Bone marrow (tissue), 2 donors: ENCODE data around the gene LNX1.

Source experiments
- DNase-seq, 2 donors: peaks; one replicate each; lab custom pipeline; 2025; lab: John Stamatoyannopoulos, UW

The LNX1 gene

GRCh38 chr4:53534684-53535083 is 56.6 kb downstream of the LNX1 start:
- no peak for DNase-seq

DNA sequence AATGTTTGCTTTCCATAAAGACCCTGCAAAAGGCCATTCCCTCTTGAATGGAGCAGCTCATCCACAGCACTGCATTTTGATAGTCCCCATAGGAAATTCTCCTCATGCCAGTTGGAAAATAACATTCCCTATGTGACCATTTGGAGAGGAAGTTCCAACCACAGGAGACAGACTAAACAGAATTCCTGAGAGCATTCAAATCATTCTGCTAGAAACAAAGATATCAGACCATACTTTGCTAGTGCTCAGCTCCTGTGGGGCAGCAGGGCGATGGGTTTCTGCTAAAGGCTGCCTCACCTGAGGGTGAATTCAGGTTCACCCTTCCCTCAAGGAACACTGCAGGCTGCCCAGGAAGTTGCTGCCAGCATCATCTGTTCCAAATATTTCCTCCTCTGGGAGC is 58.8 kb downstream of the LNX1 start:
- DNase-seq = no peak

GRCh38 chr4:53531585-53532224 is 59.6 kb downstream of the LNX1 start:
- no peak for DNase-seq

DNA sequence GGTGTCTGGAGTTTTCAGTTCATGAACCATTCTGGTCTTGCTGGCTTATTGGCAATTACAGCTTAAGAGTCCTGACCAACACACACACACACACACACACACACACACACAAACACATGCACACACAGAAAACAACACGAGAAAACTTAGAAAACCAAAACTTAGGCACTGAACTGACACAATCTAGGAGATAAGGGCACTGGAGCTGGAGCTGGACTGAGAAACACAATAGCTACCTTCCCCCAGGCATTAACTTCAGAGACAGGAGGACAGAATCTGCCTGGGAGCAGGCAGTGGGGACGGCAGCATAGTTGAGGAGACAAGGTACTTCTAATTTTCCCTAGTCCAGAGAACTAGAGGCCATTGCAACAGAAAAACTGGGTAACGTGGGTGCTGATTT is 62.3 kb downstream of the LNX1 start:
- no peak for DNase-seq

DNA sequence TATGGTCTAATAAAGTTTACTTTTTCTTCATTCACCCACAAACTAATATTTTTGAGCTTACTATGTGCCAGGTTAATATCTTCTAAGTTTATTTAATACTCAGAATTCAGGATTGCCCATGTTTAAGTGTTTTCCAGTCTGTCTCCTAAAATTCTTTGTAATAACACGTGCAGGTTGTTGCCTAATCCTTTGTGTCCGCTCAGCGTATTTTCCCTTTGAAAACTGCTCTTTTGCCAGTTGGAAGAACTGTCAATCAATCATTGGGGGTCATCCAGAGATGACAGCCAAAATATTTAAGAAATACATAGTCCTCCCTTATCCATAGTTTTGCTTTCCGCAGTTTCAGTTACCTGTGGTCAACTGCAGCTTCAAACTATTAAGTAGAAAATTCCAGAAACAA is 63.4 kb downstream of the LNX1 start:
- DNase-seq = no peak

DNA sequence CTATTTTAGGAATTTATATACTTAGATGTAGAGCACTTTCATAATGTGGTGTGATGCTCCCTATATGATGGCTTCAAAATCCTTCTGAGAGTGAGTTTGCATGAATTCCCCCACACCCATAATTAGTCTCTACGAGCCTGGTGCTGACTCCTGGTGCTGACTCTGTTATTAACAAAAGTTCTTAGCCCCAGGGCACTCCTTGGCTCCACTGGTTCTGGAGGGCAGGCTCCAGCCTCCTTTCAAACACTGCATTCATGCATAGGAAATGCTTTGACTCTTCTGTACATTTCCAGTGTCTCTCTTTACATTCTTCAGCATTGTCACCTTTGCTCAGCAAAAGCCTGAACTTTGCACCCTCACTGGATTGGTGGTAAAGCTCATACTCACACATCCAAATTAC is 64.0 kb downstream of the LNX1 start:
- DNase-seq = no peak

DNA sequence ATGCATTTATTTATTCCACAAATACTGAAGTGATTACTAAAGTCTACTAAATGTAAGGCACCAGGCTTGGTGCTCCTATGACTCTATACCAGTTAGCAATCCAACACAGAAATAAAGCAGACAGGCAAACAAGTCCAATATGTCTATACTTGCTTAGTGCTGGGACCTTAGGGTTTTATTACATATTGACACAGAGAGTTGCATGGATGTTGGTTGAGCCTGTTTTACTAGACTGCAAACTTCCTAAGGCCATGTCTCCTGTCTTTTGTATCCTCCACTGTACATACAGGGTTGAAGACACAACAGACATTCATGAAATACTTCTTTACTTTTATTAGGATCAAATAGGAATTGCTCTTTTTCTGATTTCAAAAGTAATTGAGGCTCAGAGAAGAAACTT is 69.0 kb downstream of the LNX1 start:
- DNase-seq = no peak

DNA sequence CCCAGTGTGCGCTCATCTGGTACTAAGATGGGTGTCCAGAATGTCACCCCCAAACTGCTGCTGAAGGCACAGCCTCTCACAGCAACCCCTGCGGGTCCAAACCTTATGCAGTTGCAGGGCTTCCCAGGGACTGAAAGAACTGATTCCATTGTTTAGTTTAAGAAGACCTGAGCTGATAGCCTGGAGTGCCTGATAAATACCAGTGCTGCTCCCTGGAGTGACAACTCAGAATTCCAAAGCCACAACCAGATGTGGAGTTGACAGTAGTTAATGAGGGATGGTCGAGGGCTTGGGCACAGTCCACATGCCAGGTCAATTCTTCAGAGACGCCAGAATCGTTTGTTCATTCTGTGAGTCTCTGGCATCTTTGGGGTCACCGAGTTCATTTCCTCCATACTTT is 71.2 kb downstream of the LNX1 start:
- DNase-seq = no peak

- no peak for DNase-seq
Observed at GRCh38 chr4:53518807-53519206, 72.5 kb downstream of the LNX1 start.

GRCh38 chr4:53515076-53515475 is 76.2 kb downstream of the LNX1 start:
- no peak for DNase-seq

- no peak for DNase-seq
Observed at GRCh38 chr4:53514509-53514908, 76.8 kb downstream of the LNX1 start.

DNA sequence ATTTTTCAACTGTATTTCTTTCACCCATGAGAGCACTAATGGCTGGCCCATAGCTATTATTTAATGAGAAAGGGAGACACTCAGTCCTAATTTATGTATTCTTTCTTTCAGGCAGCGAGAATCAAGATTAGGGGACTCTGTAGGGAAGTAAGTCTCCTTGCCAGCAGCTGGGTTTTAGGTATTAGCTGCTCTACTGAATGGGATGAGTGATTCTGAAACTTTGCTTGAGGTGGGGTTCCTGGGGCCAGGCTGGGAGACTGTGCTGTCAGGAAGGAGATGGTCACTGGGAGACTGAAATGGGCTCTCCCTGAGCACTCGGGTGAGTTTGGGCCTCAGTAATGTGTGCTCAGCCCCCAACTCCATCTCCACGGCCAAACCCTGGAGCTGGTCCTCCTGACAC is 78.7 kb downstream of the LNX1 start:
- DNase-seq = no peak

GRCh38 chr4:53511014-53511413 is 80.3 kb downstream of the LNX1 start:
- no peak for DNase-seq

- DNase-seq = no peak
Observed at GRCh38 chr4:53510321-53510720, 81.0 kb downstream of the LNX1 start.

GRCh38 chr4:53508446-53508845 is 82.8 kb downstream of the LNX1 start:
- DNase-seq = no peak

DNA sequence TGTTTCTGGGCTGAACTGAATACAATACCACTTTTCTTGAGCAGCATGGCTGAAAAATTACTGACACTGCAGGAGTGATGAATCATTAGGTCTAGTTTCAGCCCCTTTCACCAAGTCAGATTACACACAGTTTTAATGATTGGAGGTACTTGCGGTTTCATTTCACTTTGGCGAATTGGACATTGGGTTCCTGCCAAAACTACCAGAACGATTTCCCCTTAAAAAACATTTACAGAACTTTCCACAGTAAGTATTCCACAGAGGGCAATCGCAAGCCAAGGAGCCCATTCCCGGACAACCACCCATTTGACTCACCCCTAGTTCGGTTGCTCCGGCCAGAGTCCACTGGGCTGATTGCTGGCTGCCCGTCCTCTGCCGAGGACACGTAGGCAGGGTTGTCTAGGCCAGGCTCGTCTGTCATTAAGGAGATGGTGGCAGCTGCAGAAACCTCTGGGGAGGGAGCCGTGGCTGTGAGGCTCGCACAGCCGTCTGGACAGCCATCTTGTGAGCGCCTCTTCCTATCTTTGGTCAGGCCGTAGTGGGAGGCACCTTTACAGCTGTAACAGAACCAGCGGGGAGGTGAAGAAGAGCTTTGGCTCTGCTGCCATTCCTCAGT is 83.5 kb downstream of the LNX1 start:
- no peak for DNase-seq

DNA sequence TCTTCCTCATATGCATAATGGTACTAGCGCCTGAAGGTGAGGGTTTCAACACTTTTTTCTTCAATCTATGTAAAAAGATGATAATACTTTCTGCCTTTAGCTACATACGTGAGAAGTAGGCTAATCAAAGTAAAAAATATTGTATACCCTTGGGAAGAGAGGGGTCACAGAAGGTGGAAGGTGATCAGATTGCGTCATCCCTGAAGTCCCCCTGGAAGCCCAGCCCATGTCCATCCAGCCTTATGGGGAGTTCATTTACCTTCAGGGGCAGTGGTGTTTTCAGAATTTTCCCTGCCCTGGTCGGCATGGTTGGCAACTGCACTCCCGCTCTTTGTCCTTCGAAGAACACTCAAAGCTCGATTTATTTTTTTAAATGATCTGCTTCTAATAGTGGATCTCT is 84.2 kb downstream of the LNX1 start:
- no peak for DNase-seq

DNA sequence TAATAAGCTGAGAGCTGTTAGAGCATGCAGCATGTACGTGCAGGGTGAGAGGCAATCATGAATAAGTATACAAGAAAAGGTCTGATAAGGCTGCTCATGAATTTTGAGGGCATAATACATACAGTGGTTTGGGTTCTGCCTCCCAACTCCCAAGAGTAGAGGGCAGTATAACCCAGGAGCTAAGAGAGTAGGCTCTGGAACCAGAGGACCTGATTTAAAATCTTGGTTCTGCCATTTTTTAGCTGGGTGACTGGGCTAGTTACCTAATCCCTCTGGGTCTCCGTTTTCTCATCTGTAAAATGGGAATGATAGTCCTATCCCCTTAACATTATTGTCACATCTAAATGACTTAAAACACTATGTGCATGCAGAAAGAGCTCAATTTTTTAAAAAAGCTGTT is 85.3 kb downstream of the LNX1 start:
- no peak for DNase-seq

- DNase-seq = no peak
Observed at GRCh38 chr4:53502094-53502493, 89.2 kb downstream of the LNX1 start.

- no peak for DNase-seq
Observed at GRCh38 chr4:53501561-53501960, 89.7 kb downstream of the LNX1 start.

GRCh38 chr4:53500546-53500945 is 90.7 kb downstream of the LNX1 start:
- no peak for DNase-seq

DNA sequence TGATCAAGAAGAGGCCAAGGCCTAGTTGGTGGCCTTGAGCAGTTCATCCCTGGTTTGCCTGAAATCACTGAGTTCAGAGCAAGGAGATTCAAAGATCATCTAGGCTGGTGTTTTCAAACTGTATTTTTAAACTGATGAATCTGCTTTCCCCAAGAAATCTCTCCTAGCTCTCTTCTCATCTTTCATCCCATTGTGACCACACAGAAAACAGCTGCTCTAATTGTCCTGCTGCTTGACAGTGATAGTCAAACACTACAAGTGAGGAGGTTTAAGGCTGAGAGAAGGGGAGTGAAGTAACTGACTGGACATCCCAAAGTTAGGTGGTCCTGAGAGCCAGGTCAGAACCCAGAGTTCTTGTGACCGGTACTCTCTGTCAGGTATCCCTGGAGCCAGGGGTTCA is 91.5 kb downstream of the LNX1 start:
- DNase-seq = no peak

- no peak for DNase-seq
Observed at GRCh38 chr4:53498706-53499105, 92.6 kb downstream of the LNX1 start.

DNA sequence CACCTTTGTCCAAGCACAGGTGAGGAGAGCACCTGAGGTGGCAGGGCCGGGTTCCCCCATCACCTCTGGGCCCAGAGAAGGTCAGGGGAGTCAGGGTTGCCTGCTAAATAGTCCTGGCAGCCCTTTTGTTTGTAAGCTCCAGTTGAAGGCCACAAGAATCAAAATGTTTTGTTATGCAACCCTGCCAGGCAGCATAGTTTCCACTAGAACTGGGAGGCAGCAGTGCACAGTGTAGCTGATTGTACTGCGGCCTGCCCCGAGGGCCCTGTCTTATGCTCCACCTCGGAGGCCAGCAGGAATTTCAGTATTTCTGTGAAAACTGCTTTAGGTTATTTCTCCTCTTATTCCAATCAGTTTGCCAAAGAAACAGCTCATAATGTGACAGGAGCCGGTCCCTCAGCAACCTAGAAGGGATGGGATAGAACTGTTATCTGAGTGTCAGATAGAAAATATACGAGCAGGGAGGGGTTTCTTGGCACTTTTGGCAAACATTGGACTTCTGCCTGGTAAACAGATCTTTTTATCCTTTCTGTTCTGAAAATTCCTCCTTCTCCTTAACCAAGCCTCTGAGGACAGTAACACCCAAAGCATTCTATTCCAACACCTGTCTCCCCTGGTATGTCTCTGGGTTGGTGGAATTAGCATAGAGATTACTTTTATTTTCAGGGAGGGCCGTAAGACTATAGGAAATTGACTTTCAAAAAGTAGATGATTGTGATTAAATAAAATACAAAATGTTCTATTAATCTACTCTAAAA is 93.6 kb downstream of the LNX1 start:
- no peak for DNase-seq
